OCI-LY1 (cell line): ENCODE data around the gene CABCOCO1.

Experiments used
- H2AFZ ChIP-seq: fragments of 200-600 bp; sonication (generic), shearing (Covaris generic); 2 replicates; pipeline ENCODE4 v1.6.0; 2014; ENCODE audit warnings: antibody characterized with exemption, mild to moderate bottlenecking, low read length
- H3F3A ChIP-seq: fragments of 200-600 bp; sonication (generic), shearing (Covaris generic); 2 replicates; pipeline ENCODE4 v1.6.0; 2014; ENCODE audit warnings: mild to moderate bottlenecking, antibody characterized with exemption, low read length, moderate library complexity; ENCODE audit not compliant: insufficient read depth
- H3K27ac ChIP-seq: fragments of 200-600 bp; sonication (generic); 2 replicates; pipeline ENCODE4 v1.5.1; 2014; ENCODE audit warnings: low read length, mixed run types, mild to moderate bottlenecking, low read depth; ENCODE audit not compliant: poor library complexity, severe bottlenecking
- H3K27me3 ChIP-seq: fragments of 200-600 bp; sonication (generic); 2 replicates; pipeline ENCODE4 v1.6.0; 2014; ENCODE audit warnings: antibody characterized with exemption, mild to moderate bottlenecking, low read length, moderate library complexity; ENCODE audit not compliant: insufficient read depth
- H3K36me3 ChIP-seq: fragments of 200-600 bp; sonication (generic); 2 replicates; pipeline ENCODE4 v1.6.1; 2014; ENCODE audit warnings: mild to moderate bottlenecking, antibody characterized with exemption, low read length, moderate library complexity, mixed read lengths; ENCODE audit not compliant: insufficient read depth
- H3K4me1 ChIP-seq: fragments of 200-600 bp; sonication (generic); 2 replicates; pipeline ENCODE4 v1.5.1; 2014; ENCODE audit warnings: mild to moderate bottlenecking, low read length, moderate library complexity; ENCODE audit not compliant: insufficient read depth, severe bottlenecking
- H3K4me2 ChIP-seq: fragments of 200-600 bp; sonication (generic), shearing (Covaris generic); 2 replicates; pipeline ENCODE4 v1.6.1; 2014; ENCODE audit warnings: low read length
- H3K4me3 ChIP-seq: fragments of 200-600 bp; sonication (generic); 2 replicates; pipeline ENCODE4 v1.5.1; 2014; ENCODE audit warnings: low read length, low read depth, mild to moderate bottlenecking, mixed read lengths; ENCODE audit not compliant: poor library complexity, severe bottlenecking
- H3K79me2 ChIP-seq: fragments of 200-600 bp; shearing (Covaris generic); 2 replicates; pipeline ENCODE4 v1.6.1; 2016; ENCODE audit warnings: mixed run types, low read length, mixed read lengths; ENCODE audit not compliant: insufficient read depth
- H3K9ac ChIP-seq: fragments of 200-600 bp; sonication (generic), shearing (Covaris generic); 2 replicates; pipeline ENCODE4 v1.6.1; 2014; ENCODE audit warnings: mild to moderate bottlenecking, low read length, mixed read lengths
- H3K9me2 ChIP-seq: fragments of 200-600 bp; sonication (generic), shearing (Covaris generic); 2 replicates; pipeline ENCODE4 v1.6.1; 2014; ENCODE audit warnings: low read depth, mild to moderate bottlenecking, low read length, mixed read lengths
- H3K9me3 ChIP-seq: fragments of 200-600 bp; shearing (Covaris generic); 2 replicates; pipeline ENCODE4 v1.6.1; 2014; ENCODE audit warnings: low read length, mixed read lengths
- H4K20me1 ChIP-seq: fragments of 200-600 bp; sonication (generic), shearing (Covaris generic); 2 replicates; pipeline ENCODE4 v1.6.0; 2016; ENCODE audit warnings: mild to moderate bottlenecking, low read length; ENCODE audit not compliant: insufficient read depth
- EZH2 ChIP-seq: fragments of 200-600 bp; sonication (generic), shearing (Covaris generic); IDR thresholded peaks from 2 replicates; pipeline ENCODE4 v1.8.0; 2017; ENCODE audit warnings: borderline replicate concordance, mixed run types, mild to moderate bottlenecking, antibody characterized with exemption, low read length, moderate library complexity, mixed read lengths
- TF ChIP-seq, protein P1 (sequence below): fragments of 200-600 bp; sonication (generic), shearing (Covaris generic); IDR thresholded peaks from 2 replicates; pipeline ENCODE4 v1.5.1; 2017; ENCODE audit warnings: mild to moderate bottlenecking, antibody characterized with exemption, low read length, moderate library complexity, mixed read lengths

CABCOCO1 gene, protein sequence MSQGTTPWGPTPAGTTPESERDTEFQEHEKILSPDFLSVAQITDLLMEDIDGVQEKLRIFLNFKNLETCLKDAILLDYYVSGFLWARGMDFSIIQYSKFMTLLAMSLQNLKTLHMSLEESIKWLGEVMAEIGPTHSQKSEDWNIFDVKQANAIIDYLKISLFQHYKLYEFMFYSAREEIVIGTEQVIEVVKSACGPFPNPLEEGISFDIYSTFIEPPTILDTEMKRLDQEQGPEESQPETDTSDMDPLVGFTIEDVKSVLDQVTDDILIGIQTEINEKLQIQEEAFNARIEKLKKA

DNA sequence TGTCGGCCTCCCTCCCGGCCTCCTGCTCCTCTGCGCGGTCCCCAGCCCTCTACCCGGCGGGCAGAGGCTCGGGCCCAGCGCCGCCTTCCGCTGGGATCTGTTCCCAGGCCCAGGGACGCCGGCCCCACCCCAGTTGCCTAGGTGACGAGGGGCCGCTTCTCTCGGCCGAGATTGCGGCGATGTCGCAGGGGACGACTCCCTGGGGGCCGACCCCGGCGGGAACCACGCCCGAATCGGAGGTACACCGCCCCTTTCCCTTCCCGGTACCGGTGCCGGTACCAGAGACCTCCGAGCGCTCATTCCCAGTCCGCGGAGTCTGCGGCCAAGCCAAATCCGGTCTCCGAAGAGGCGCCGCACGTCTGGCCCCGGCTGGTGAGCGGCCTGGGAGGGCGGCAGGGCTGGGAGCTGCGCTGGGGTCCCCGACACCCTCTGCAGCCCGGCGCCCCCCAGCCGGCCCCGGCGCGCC is at the start of gene CABCOCO1:
CABCOCO1 (plus strand) TSS at position 136 of the 466 bp plus-strand sequence; CDS start at position 180, 44 bp downstream.
- no peaks in the 10 kb centered on the region for H3K4me1 ChIP-seq
- H3K9me2 ChIP-seq, result no peaks in the 10 kb centered on the region
- H3K36me3 ChIP-seq, result no peaks in the 10 kb centered on the region
- H2AFZ ChIP-seq, result no peak within 1 kb of the TSS
- H3K4me2 ChIP-seq, result no peak within 1 kb of the TSS
- no peaks in the 10 kb centered on the region for H3K79me2 ChIP-seq
- no peaks in the 10 kb centered on the region for H4K20me1 ChIP-seq
- no peaks in the 10 kb centered on the region for H3F3A ChIP-seq
- H3K9me3 ChIP-seq, result no peaks in the 10 kb centered on the region
- TF ChIP-seq, protein P1, sequence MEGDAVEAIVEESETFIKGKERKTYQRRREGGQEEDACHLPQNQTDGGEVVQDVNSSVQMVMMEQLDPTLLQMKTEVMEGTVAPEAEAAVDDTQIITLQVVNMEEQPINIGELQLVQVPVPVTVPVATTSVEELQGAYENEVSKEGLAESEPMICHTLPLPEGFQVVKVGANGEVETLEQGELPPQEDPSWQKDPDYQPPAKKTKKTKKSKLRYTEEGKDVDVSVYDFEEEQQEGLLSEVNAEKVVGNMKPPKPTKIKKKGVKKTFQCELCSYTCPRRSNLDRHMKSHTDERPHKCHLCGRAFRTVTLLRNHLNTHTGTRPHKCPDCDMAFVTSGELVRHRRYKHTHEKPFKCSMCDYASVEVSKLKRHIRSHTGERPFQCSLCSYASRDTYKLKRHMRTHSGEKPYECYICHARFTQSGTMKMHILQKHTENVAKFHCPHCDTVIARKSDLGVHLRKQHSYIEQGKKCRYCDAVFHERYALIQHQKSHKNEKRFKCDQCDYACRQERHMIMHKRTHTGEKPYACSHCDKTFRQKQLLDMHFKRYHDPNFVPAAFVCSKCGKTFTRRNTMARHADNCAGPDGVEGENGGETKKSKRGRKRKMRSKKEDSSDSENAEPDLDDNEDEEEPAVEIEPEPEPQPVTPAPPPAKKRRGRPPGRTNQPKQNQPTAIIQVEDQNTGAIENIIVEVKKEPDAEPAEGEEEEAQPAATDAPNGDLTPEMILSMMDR, result no peak
- no peak for TF ChIP-seq EZH2
- no peak within 1 kb of the TSS for H3K9ac ChIP-seq
- no peak within 1 kb of the TSS for H3K27ac ChIP-seq
- H3K4me3 ChIP-seq, result no peak within 1 kb of the TSS
- no peaks in the 10 kb centered on the region for H3K27me3 ChIP-seq

DNA sequence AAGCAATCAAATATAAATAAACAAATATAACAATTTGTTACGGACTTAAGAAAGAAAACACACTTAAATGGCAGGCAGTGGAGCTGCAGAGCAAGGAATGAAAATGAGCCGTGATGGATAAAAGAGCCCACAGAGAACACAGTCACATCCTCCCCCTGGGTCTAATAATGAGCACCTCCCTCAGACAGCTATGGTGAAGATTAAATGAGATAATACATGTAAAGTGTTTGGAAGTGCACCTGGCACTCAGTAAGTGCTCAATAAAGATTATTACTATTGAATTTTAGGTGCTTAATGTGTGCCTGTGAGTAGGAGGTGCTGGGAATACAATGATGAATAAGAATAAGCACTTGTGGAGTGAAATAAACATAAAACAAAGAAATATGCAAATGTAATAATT is 49.1 kb upstream of the CABCOCO1 start:
- no peaks in the 10 kb centered on the region for H3K79me2 ChIP-seq
- no peak overlapping the region for H3K27ac ChIP-seq
- no peaks in the 10 kb centered on the region for H4K20me1 ChIP-seq
- H3K4me3 ChIP-seq, result no peak overlapping the region
- no peaks in the 10 kb centered on the region for H3K36me3 ChIP-seq
- H3K9me3 ChIP-seq, result no peaks in the 10 kb centered on the region
- H3K4me2 ChIP-seq, result no peak overlapping the region
- no peaks in the 10 kb centered on the region for H3F3A ChIP-seq
- no peaks in the 10 kb centered on the region for H3K4me1 ChIP-seq
- H3K27me3 ChIP-seq, result no peaks in the 10 kb centered on the region
- no peaks in the 10 kb centered on the region for H3K9me2 ChIP-seq
- TF ChIP-seq, protein P1, result no peak
- TF ChIP-seq EZH2, result no peak
- H2AFZ ChIP-seq, result no peak overlapping the region
- no peak overlapping the region for H3K9ac ChIP-seq

DNA sequence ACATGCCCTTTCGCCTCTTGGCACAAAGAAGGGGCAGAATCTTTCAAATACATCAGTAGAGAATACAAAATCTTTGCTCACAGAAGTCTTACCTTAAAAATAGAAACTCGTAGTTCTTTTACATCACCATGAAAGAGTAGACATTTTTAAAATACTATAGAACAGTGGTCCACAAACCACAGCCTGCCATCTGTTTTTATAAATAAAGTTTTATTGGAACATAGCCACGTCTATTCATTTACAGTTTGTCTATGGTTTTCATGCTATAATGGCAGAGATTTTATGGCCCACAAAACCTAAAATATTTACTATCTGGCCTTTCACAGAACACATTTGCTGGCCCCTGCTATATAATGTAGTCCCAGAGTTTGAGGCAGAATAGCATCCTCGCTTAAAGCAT is 46.1 kb upstream of the CABCOCO1 start:
- Histone ChIP-seq H3K4me1 (no peaks in the 10 kb centered on the region), H3K27ac (no peak overlapping the region), H4K20me1 (no peaks in the 10 kb centered on the region), H3K79me2 (no peaks in the 10 kb centered on the region), H3K9me2 (no peaks in the 10 kb centered on the region), H2AFZ (no peak overlapping the region), H3K4me2 (no peak overlapping the region), H3K9ac (no peak overlapping the region), H3F3A (no peaks in the 10 kb centered on the region), H3K36me3 (no peaks in the 10 kb centered on the region), H3K9me3 (no peaks in the 10 kb centered on the region), H3K4me3 (no peak overlapping the region), H3K27me3 (no peaks in the 10 kb centered on the region)
- TF ChIP-seq, protein P1, result no peak
- no peak for TF ChIP-seq EZH2
